HG03064 (cell line): ENCODE measurements around the gene VGLL2.
"Not testable (repeated sequence)": the region's sequence is repeated elsewhere in the genome, so short reads cannot be mapped to it uniquely, and the experiment has no call there.

Source experiments
- ATAC-seq: cut with Tn5 transposase; IDR thresholded peaks from one replicate; pipeline ENCODE4 v1.9.1; 2021; ENCODE audit warnings: low read depth; ENCODE audit not compliant: unreplicated experiment

The VGLL2 gene, protein sequence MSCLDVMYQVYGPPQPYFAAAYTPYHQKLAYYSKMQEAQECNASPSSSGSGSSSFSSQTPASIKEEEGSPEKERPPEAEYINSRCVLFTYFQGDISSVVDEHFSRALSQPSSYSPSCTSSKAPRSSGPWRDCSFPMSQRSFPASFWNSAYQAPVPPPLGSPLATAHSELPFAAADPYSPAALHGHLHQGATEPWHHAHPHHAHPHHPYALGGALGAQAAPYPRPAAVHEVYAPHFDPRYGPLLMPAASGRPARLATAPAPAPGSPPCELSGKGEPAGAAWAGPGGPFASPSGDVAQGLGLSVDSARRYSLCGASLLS

GRCh38 chr6:117265410-117266256, at the start of gene VGLL2:
Gene VGLL2, plus strand, starts transcription at chr6:117265558. Its CDS starts 206 bp downstream, at chr6:117265764.
- no peak for ATAC-seq

GRCh38 chr6:117222861-117223260, 42.5 kb upstream of the VGLL2 start:
- no peak for ATAC-seq

DNA sequence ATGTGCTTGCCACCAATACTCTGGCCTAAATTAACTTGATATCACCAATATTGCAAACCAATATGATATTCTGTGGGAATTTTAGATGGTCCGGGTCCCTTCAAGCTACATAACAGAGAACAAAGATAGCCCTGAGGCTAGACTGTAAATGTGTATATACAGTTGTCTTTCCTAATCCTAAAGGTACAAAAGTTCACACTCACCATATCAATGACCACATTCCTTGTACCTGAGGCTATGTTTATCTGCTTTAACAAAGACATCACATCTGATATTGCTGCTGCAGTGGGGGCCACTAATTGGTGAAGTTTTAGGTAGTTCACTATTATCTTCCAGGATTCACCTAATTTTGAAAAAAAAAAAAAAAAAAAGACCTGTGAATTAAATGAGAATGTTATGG, 38.6 kb upstream of the VGLL2 start:
- no peak for ATAC-seq

DNA sequence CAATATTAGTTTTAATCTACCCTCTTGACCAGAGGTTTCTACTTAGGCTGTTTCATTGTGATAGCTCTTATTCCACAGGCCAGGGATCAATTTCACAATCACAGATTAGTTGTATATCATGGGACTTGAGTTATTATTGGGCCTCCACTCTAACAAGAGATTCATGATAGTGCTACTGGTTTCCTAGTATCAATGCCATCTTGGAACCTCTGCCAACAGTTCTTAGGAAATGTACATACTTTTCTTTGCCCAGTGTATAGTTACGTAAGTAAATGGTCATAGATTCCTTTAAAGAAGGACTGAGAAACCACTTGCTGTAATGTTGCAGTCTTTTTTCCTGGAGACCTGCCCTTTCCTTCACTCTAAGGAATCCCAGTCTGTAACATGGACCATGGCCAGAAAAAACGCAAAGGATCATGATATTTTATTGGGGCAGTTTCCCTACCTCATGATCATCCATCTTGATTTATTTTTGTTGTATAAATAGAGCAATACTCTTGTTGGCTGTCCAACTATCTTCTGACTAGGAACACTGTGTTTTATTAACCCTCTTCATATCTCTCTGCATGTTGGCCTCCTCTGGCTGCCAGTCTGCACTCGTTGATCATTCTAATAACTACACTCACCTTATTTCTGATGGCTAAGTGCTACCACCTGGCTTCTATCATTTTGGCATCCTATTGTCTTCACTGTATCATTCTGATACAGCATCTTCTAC, 38.0 kb upstream of the VGLL2 start:
- ATAC-seq = no peak

GRCh38 chr6:117228202-117228601, 37.2 kb upstream of the VGLL2 start:
- ATAC-seq = no peak

GRCh38 chr6:117229870-117230269, 35.5 kb upstream of the VGLL2 start:
- no peak for ATAC-seq

- ATAC-seq = no peak
Observed at GRCh38 chr6:117231466-117231865, 33.9 kb upstream of the VGLL2 start.

- no peak for ATAC-seq
Observed at GRCh38 chr6:117232196-117232595, 33.2 kb upstream of the VGLL2 start.

- ATAC-seq = no peak
Observed at GRCh38 chr6:117233145-117233544, 32.2 kb upstream of the VGLL2 start.

DNA sequence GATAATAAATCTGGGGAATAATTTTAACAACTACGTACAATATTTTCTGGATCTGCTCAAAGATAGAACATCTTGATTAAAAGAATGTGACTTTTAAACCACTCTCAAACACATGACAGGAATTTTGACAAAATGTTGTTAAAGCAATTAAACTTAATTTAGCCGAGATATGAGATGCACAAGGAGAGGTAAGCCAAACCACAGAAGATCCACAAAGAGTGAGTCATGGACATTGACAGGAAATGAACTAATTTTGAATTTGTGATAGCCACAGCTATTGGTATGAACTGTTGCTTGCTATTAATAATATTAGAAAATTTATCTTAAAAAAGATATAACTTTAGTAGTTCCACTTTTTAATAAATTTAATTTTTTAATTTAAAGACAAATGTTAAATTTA, 27.8 kb upstream of the VGLL2 start:
- ATAC-seq = no peak

DNA sequence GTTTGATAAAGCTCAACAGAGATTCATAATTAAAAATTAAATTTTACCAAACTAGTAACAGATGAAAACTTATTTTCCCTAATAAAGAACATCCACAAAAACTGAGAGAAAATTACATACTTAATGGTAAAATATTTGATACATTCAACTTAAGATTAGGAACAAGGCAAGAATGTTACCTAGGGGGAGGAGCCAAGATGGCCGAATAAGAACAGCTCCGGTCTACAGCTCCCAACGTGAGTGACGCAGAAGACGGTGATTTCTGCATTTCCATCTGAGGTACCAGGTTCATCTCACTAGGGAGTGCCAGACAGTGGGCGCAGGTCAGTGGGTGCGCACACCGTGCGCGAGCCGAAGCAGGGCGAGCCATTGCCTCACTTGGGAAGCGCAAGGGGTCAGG, 20.8 kb upstream of the VGLL2 start:
- not testable (repeated sequence) for ATAC-seq

GRCh38 chr6:117244979-117245378, 20.4 kb upstream of the VGLL2 start:
- ATAC-seq = not testable (repeated sequence)

GRCh38 chr6:117253785-117254184, 11.6 kb upstream of the VGLL2 start:
- ATAC-seq = no peak

DNA sequence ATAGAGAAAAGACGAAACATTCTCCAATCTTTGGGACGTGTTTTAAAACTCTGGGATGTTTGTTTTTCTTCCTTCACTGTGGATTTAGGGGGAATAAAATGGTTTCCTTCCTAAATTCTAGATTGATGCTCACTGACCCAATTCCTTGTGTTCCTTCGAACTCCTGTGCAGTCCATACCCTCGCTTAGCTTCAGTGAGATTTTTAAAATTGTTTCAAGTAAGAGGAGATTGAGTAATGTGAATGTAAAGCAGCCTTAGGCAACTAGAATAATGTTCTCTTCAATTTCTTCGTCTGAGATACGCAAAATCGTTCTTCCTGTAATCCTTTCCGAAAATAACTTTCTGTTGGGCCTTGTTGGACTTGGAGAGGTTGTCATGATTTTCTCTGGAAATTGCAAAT, 2.6 kb upstream of the VGLL2 start:
- no peak for ATAC-seq

GRCh38 chr6:117263353-117263927, 1.9 kb upstream of the VGLL2 start:
- no peak for ATAC-seq

DNA sequence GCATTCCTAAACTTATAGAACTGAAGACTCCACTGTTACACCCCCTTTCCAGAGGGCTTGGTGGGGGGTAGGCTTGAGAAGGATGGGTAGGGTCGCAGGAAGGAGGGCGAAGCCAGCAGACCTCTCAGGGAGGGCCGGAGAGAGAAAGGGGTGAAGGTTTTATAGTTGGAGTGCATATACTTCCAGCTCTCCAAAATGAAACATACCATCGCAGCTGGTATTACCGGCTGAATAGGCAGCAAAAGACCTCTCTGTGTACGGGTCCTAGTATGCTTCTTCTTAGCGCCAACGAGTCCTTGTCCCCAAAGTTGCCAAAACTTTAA, 1.0 kb upstream of the VGLL2 start:
- ATAC-seq = no peak

DNA sequence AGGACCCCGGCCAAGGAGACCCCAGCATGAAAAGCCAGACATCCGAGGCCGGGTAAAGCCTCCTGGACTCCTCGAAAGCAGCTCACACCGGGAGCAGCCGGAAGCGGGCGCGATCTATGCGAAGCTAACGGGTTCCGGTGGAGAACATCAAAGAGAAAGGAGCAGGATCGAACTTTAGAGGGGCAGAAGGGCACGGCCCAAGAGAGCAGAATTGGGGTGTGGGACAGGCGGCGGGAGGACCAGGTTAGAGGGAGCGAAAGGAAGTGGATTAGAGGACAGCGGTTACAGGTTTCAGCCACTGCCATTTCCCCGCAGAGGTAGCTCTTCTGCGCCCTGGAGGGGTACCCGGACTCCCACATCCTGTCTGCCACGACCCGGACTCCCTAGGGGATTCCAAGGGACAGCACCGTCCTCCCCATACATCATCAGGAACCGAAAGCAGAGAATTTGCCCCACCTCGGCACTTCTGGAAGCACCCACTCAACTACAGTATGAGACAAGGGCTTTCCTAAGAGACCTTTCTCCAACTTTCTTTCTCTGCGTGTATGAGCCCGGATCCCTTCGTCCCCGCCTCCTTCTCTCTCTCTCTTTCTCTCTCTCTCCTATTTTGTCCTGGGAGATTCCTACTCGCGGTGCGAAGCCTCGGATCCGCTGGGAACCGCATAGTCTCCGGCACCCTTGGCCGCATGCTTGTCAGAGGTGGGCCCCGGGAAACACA, 507 bp upstream of the VGLL2 start:
- no peak for ATAC-seq

GRCh38 chr6:117266257-117267053, 1.1 kb downstream of the VGLL2 start:
- no peak for ATAC-seq

DNA sequence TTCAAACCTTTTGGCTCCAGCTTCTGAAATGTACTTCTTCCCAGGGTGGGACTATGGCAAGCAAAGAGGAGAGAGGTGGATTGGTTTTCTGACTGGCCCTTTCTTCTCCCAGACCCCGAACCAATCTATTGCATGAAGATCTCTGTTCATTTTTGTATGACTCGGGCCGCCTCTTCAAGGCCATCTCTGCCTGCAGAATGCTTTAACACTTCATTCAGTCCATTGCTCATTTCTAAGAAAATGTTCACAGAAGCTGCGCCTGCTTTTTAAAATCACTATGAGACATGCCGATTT, 1.6 kb downstream of the VGLL2 start:
- no peak for ATAC-seq
